HepG2 (cell line): ENCODE results near the gene BCAS3. TPM values are rescaled to one million over a fixed set of nuclear protein-coding genes. Genes with fewer than 3 reads are reported as not detected.

Experiments
- ARID2 ChIP-seq: sonication (generic); formaldehyde crosslinking; IDR thresholded peaks from 2 replicates; pipeline ENCODE4 v1.8.1; 2022; ENCODE audit warnings: mild to moderate bottlenecking, missing genetic modification reagents, borderline replicate concordance
- ATF1 ChIP-seq: IDR thresholded peaks from 2 replicates; pipeline ENCODE4 v1.6.1; 2016; ENCODE audit warnings: mild to moderate bottlenecking, control low read depth
- BRCA1 ChIP-seq: sonication (generic); formaldehyde crosslinking; IDR thresholded peaks from 2 replicates; pipeline ENCODE4 v1.4.0; 2020; ENCODE audit warnings: missing genetic modification reagents
- CENPX ChIP-seq: sonication (generic); formaldehyde crosslinking; IDR thresholded peaks from 2 replicates; pipeline ENCODE4 v1.9.0; 2021; ENCODE audit warnings: mild to moderate bottlenecking, missing genetic modification reagents, moderate library complexity
- CHCHD3 ChIP-seq: sonication (generic); formaldehyde crosslinking; IDR thresholded peaks from 2 replicates; pipeline ENCODE4 v1.8.0; 2022; ENCODE audit warnings: mild to moderate bottlenecking, missing genetic modification reagents, moderate library complexity
- DNMT1 ChIP-seq: sonication (generic); formaldehyde crosslinking; IDR thresholded peaks from 2 replicates; pipeline ENCODE4 v1.5.1; 2020; ENCODE audit warnings: mild to moderate bottlenecking, missing genetic modification reagents
- FOXK1 ChIP-seq: sonication (generic); formaldehyde crosslinking; IDR thresholded peaks from 2 replicates; pipeline ENCODE4 v1.4.0; 2020; ENCODE audit warnings: low read depth, missing genetic modification reagents, borderline replicate concordance
- HOXD1 ChIP-seq: sonication (generic); formaldehyde crosslinking; IDR thresholded peaks from 2 replicates; pipeline ENCODE4 v1.5.0; 2020; ENCODE audit warnings: missing genetic modification reagents
- IRX3 ChIP-seq: sonication (generic); formaldehyde crosslinking; IDR thresholded peaks from 2 replicates; pipeline ENCODE4 v1.8.1; 2023; ENCODE audit warnings: mild to moderate bottlenecking, low read depth, missing genetic modification reagents, borderline replicate concordance
- LCORL ChIP-seq, 2 experiments: fragments of 450-650 bp in 1 of 2; sonication (generic) in 1 of 2; formaldehyde crosslinking in 1 of 2; IDR thresholded peaks; 2 replicates each; pipeline versions ENCODE4 v1.5.0 to v1.6.1; 2017 to 2020; ENCODE audit warnings: antibody characterized with exemption in 1 of 2, missing genetic modification reagents in 1 of 2
- MTA1 ChIP-seq: sonication (generic); formaldehyde crosslinking; IDR thresholded peaks from 2 replicates; pipeline ENCODE4 v1.4.0; 2020; ENCODE audit warnings: missing genetic modification reagents, mild to moderate bottlenecking, borderline replicate concordance
- NR2F1 ChIP-seq, 2 experiments: fragments of 450-650 bp in 1 of 2; formaldehyde crosslinking in 1 of 2; IDR thresholded peaks; 2 replicates each; pipeline versions ENCODE4 v1.5.0 to v1.6.1; 2016 to 2020; ENCODE audit warnings: mild to moderate bottlenecking in 1 of 2, missing compliant biosample characterization in 1 of 2, missing genetic modification reagents in 1 of 2, moderate library complexity in 1 of 2
- PLRG1 ChIP-seq: fragments of 450-650 bp; conservative IDR thresholded peaks from 2 replicates; pipeline ENCODE4 v1.6.1; 2016
- POLR2A ChIP-seq, 2 experiments: IDR thresholded peaks; 2 replicates each; pipeline ENCODE4 v1.6.1; 2011; ENCODE audit warnings: low read depth in 2 of 2, low read length in 2 of 2, mild to moderate bottlenecking in 1 of 2, moderate library complexity in 1 of 2; ENCODE audit not compliant: insufficient read depth in 1 of 2
- SPEN ChIP-seq: sonication (generic); formaldehyde crosslinking; IDR thresholded peaks from 2 replicates; pipeline ENCODE4 v1.5.1; 2020; ENCODE audit warnings: low read depth, mild to moderate bottlenecking, missing genetic modification reagents
- U2AF2 ChIP-seq: fragments of 200-400 bp; formaldehyde crosslinking; IDR thresholded peaks from 2 replicates; pipeline ENCODE4 v1.6.1; 2017; ENCODE audit warnings: low read depth, mild to moderate bottlenecking, low read length
- ZBTB3 ChIP-seq: sonication (generic); formaldehyde crosslinking; IDR thresholded peaks from 2 replicates; pipeline ENCODE4 v1.4.0; 2020; ENCODE audit warnings: low read depth, mild to moderate bottlenecking, moderate library complexity, missing genetic modification reagents, borderline replicate concordance
- ZFX ChIP-seq: sonication (generic); formaldehyde crosslinking; IDR thresholded peaks from 2 replicates; pipeline ENCODE4 v1.4.0; 2020; ENCODE audit warnings: mild to moderate bottlenecking, low read depth, missing genetic modification reagents, moderate library complexity
- ZNF24 ChIP-seq: fragments of 450-650 bp; IDR thresholded peaks from 2 replicates; pipeline ENCODE4 v1.6.1; 2017; ENCODE audit warnings: antibody characterized with exemption, mild to moderate bottlenecking
- ZNF253 ChIP-seq: sonication (generic); formaldehyde crosslinking; IDR thresholded peaks from 2 replicates; pipeline ENCODE4 v1.8.0; 2022; ENCODE audit warnings: mild to moderate bottlenecking, missing genetic modification reagents, borderline replicate concordance
- ZNF333 ChIP-seq: sonication (generic); formaldehyde crosslinking; IDR thresholded peaks from 2 replicates; pipeline ENCODE4 v1.4.0; 2020; ENCODE audit warnings: mild to moderate bottlenecking, missing genetic modification reagents, borderline replicate concordance
- ZNF775 ChIP-seq: sonication (generic); formaldehyde crosslinking; IDR thresholded peaks from 2 replicates; pipeline ENCODE4 v1.4.0; 2020; ENCODE audit warnings: missing genetic modification reagents, mild to moderate bottlenecking, moderate library complexity, borderline replicate concordance
- polyA plus RNA-seq, 8 experiments: library from polyadenylated mRNA; depleted of rRNA in 3 of 8; stranded (reverse) in 7 of 8; unstranded in 1 of 8; fragments of >200 nt; fragmentation: Illumina TruSeq in 4 of 8; extraction: Trizol in 4 of 8; gene quantifications; 2 replicates each; pipeline versions ENCODE4 v1.2.1 to v1.2.3, GENCODE V29; 2011 to 2016; ENCODE audit warnings: low read depth in 4 of 8, missing spikeins in 1 of 8, mixed read lengths in 1 of 8; ENCODE audit not compliant: insufficient read depth in 1 of 8
- total RNA-seq, 5 experiments: library from RNA; depleted of rRNA; stranded (reverse); fragments of >200 nt; fragmentation: Illumina TruSeq; extraction: Trizol; gene quantifications; 2 replicates each; pipeline ENCODE4 v1.2.3, GENCODE V29; 2016; ENCODE audit warnings: low read depth in 1 of 5
- TF ChIP-seq, protein P1 (sequence below): sonication (generic); formaldehyde crosslinking; IDR thresholded peaks from 2 replicates; pipeline ENCODE4 v1.9.0; 2021; ENCODE audit warnings: missing genetic modification reagents, mild to moderate bottlenecking, borderline replicate concordance
- TF ChIP-seq, protein P2 (sequence below): sonication (generic); formaldehyde crosslinking; IDR thresholded peaks from 2 replicates; pipeline ENCODE4 v1.4.0; 2020; ENCODE audit warnings: missing genetic modification reagents

Gene BCAS3
- total and polyA plus RNA-seq, 2 of the 13 experiments (the other 11 are each of a cell fraction or from before 2014, with no cell fraction given): 10.7 to 11.2 TPM

DNA sequence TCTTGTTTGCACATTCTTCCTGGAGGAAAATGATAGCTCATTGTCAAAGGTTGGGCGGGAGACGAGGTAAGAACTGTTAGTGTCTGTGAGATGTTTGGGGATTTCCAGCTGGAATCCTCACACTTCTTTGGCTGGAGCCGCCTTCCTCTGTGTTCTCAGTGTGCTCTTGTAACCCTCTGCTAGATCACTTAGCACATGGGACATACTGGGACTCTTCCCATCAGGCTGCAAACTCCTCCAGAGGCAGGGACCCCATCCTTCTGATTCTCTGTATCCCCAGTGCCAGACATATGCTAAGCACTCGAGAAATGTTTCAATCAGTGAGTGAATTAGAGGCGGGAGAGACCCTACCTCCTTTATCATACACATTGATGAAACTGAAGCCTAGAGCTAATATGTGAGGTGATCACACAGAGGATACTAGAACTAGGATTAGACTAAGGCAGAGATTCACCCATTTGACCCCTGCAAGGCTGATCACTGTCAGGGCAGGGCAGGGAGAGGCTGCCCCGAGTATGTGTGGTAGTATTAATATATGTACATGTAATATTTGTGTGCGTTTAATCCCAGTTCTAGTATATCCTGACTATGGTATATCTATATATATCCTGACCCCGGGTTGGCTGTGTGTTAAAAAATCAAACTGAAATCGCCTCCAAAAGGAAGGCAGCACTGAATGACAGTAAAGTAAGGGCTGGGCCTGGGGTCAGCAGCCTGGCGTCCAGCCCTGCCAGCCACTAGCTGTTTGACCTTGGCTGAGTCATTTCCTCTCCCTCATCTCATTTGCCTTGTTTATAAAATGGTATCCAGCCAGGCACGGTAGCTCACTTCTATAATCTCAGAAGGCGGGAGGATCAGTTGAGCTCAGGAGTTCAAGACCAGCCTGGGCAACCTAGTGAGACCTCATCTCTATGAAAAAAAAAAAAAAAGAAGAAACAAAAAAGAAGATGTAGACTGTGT lies 646.5 kb downstream of the BCAS3 start (continued):
- TF ChIP-seq POLR2A (IDR thresholded peaks at IDR 0.05; ENCODE audit: insufficient read depth in 1 of 2, low read depth in 2 of 2, low read length in 2 of 2) (no peak), ZNF24 (no peak), ZBTB3 (CRISPR knock-in tag) (no peak), CHCHD3 (no peak), HOXD1 (CRISPR knock-in tag) (no peak), SPEN (no peak), PLRG1 (no peak), IRX3 (CRISPR knock-in tag) (no peak), ZNF253 (CRISPR knock-in tag) (no peak), FOXK1 (CRISPR knock-in tag) (no peak), ZNF775 (CRISPR knock-in tag) (no peak), ATF1 (no peak), NR2F1 (CRISPR knock-in tag; IDR thresholded peaks at IDR 0.05) (no peak), BRCA1 (CRISPR knock-in tag) (no peak), ARID2 (CRISPR knock-in tag) (no peak), MTA1 (CRISPR knock-in tag) (no peak), LCORL (IDR thresholded peaks at IDR 0.05) (no peak), LCORL (CRISPR knock-in tag; IDR thresholded peaks at IDR 0.05) (no peak), ZFX (CRISPR knock-in tag) (no peak), ZNF333 (CRISPR knock-in tag) (no peak), DNMT1 (CRISPR knock-in tag) (no peak), U2AF2 (no peak), CENPX (CRISPR knock-in tag) (no peak)
- TF ChIP-seq, protein P1, sequence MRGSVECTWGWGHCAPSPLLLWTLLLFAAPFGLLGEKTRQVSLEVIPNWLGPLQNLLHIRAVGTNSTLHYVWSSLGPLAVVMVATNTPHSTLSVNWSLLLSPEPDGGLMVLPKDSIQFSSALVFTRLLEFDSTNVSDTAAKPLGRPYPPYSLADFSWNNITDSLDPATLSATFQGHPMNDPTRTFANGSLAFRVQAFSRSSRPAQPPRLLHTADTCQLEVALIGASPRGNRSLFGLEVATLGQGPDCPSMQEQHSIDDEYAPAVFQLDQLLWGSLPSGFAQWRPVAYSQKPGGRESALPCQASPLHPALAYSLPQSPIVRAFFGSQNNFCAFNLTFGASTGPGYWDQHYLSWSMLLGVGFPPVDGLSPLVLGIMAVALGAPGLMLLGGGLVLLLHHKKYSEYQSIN (CRISPR knock-in tag): no peak
- TF ChIP-seq, protein P2, sequence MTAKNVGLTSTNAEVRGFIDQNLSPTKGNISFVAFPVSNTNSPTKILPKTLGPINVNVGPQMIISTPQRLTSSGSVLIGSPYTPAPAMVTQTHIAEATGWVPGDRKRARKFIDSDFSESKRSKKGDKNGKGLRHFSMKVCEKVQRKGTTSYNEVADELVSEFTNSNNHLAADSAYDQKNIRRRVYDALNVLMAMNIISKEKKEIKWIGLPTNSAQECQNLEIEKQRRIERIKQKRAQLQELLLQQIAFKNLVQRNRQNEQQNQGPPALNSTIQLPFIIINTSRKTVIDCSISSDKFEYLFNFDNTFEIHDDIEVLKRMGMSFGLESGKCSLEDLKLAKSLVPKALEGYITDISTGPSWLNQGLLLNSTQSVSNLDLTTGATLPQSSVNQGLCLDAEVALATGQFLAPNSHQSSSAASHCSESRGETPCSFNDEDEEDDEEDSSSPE (CRISPR knock-in tag): no peak
